CD4-positive, alpha-beta T cell (primary cell): Measurements from ENCODE around the gene DOCK8. TPM values are rescaled to one million over a fixed set of nuclear protein-coding genes. Genes with fewer than 3 reads are reported as not detected.
"Not testable (repeated sequence)": the region's sequence is repeated elsewhere in the genome, so short reads cannot be mapped to it uniquely, and the experiment has no call there.

Experiments used
- ATAC-seq: fragments of 200-7000 bp; cut with Tn5 transposase; one replicate; pipeline ENCODE4 v1.10.0; 2022; ENCODE audit warnings: mild to moderate bottlenecking; ENCODE audit not compliant: poor library complexity
- CTCF ChIA-PET: fragments of 350-600 bp; sonication (Branson Sonifier 250); formaldehyde crosslinking; loops from one replicate; lab custom pipeline; 2021; ENCODE audit warnings: antibody characterized with exemption, inconsistent platforms; lab: Charles Lee
- POLR2A ChIA-PET: fragments of 350-600 bp; sonication (Branson Sonifier 250); formaldehyde crosslinking; loops from one replicate; lab custom pipeline; 2021; ENCODE audit warnings: antibody characterized with exemption, inconsistent platforms; lab: Charles Lee
- DNase-seq, 14 experiments: peaks; one replicate each; pipeline ENCODE4 v3.0.0-alpha.2; 2013 to 2020; ENCODE audit warnings: mixed read lengths in 2 of 14
- H3K27ac ChIP-seq, 2 donors: one replicate each; pipeline versions ENCODE4 v1.5.1 to v1.7.0; 2013; ENCODE audit warnings: low read length in 2 of 2, low read depth in 1 of 2, mild to moderate bottlenecking in 1 of 2
- H3K27me3 ChIP-seq, 2 experiments: 1 replicate in 1 of 2; 2 replicates in 1 of 2; pipeline versions ENCODE4 v1.6.1 to v1.7.0; 2013; ENCODE audit warnings: low read length in 2 of 2, control low read depth in 1 of 2, mild to moderate bottlenecking in 1 of 2, moderate library complexity in 1 of 2; ENCODE audit not compliant: insufficient read depth in 2 of 2, control insufficient read depth in 1 of 2
- H3K36me3 ChIP-seq: one replicate; pipeline ENCODE4 v1.6.1; 2013; ENCODE audit warnings: low read length, control low read depth; ENCODE audit not compliant: insufficient read depth
- H3K4me1 ChIP-seq: one replicate; pipeline ENCODE4 v1.6.1; 2013; ENCODE audit warnings: low read length, control low read depth; ENCODE audit not compliant: insufficient read depth
- H3K4me3 ChIP-seq: one replicate; pipeline ENCODE4 v1.5.1; 2013; ENCODE audit warnings: mild to moderate bottlenecking, low read length, moderate library complexity
- H3K9me3 ChIP-seq, 2 experiments: 1 replicate in 1 of 2; 2 replicates in 1 of 2; pipeline versions ENCODE4 v1.6.1 to v1.7.0; 2013; ENCODE audit warnings: low read length in 2 of 2, mild to moderate bottlenecking in 2 of 2, control low read depth in 1 of 2, moderate library complexity in 1 of 2; ENCODE audit not compliant: control insufficient read depth in 1 of 2, insufficient read depth in 1 of 2
- H3K27ac Mint-ChIP-seq: one replicate; pipeline ENCODE4 v1.8.0; 2020; ENCODE audit warnings: mixed read lengths
- H3K27me3 Mint-ChIP-seq: one replicate; pipeline ENCODE4 v1.8.0; 2021; ENCODE audit warnings: mixed read lengths
- H3K36me3 Mint-ChIP-seq: one replicate; pipeline ENCODE4 v1.8.0; 2021; ENCODE audit warnings: low read depth, mixed read lengths
- H3K4me1 Mint-ChIP-seq: one replicate; pipeline ENCODE4 v1.8.0; 2021; ENCODE audit warnings: low read depth, mixed read lengths
- H3K4me3 Mint-ChIP-seq: one replicate; pipeline ENCODE4 v1.8.0; 2020; ENCODE audit warnings: mild to moderate bottlenecking, mixed read lengths
- H3K9me3 Mint-ChIP-seq: one replicate; pipeline ENCODE4 v1.8.0; 2020; ENCODE audit warnings: mixed read lengths
- CTCF ChIP-seq: fragments of 200-600 bp; IDR thresholded peaks from one replicate; pipeline ENCODE4 v1.8.0; 2022; ENCODE audit warnings: antibody characterized with exemption, mild to moderate bottlenecking
- intact Hi-C, 2 experiments: fragments of 100-400 bp; cut with DNase I in 1 of 2; cut with micrococcal nuclease in 1 of 2; formaldehyde crosslinking; loops; one replicate each; pipeline versions ENCODE4 v1.15.1 to v1.9.0; 2023 to 2025; cut with DNase I, micrococcal nuclease
- total RNA-seq, 174 experiments: library from RNA in 2 of 174; stranded (reverse) in 2 of 174; gene quantifications; one replicate each; pipeline ENCODE4 v1.2.3 and lab custom pipeline; 2021 to 2026

Gene DOCK8
- total RNA-seq, 2 experiments from 2014 or later: 123 to 126 TPM

- Mint-ChIP-seq H3K4me1 (peaks cover 5% of the 10 kb centered on the region), H3K27ac (no peak overlapping the region), H3K27me3 (peaks cover 9% of the 10 kb centered on the region), H3K4me3 (peak overlapping the region; percentile 89), H3K36me3 (no peaks in the 10 kb centered on the region), H3K9me3 (no peaks in the 10 kb centered on the region)
- ChIA-PET CTCF (interaction anchor here (1.1 to 1.8 kb wide), 7 partner anchors 56 to 85 kb away, joined by 3 to 14 read pairs (median 3); no protein-coding TSS in a partner anchor), POLR2A (interaction anchor here (2.6 to 3.7 kb wide), 2 partner anchors 57 to 62 kb away, joined by 13 to 36 read pairs; no protein-coding TSS in a partner anchor)
- H3K4me3 ChIP-seq: peak overlapping the region; percentile 73
- DNase-seq (no peak), ATAC-seq (no peak)
- no peak for TF ChIP-seq CTCF
- peak overlapping the region in 1 of 2 donors; percentile 23 for H3K27ac ChIP-seq
- no peaks in the 10 kb centered on the region for H3K36me3 ChIP-seq
- peaks cover 11% of the 10 kb centered on the region for H3K4me1 ChIP-seq
- H3K27me3 ChIP-seq: no peaks in the 10 kb centered on the region
- intact Hi-C loops: loop anchor here in 1 of 2 experiments (2.0 to 5.0 kb wide), 2 partner anchors 57 to 67 kb away; no protein-coding TSS in a partner anchor
- H3K9me3 ChIP-seq: no peaks in the 10 kb centered on the region
These were observed 1.0 kb downstream of the DOCK8 start for GRCh38 chr9:215631-216155.

- peaks cover 5% of the 10 kb centered on the region for H3K4me1 Mint-ChIP-seq
- H3K27me3 Mint-ChIP-seq: peaks cover 9% of the 10 kb centered on the region
- ChIA-PET POLR2A (interaction anchor here (3.7 kb wide), 1 partner anchor 56 kb away, joined by 36 read pairs; no protein-coding TSS in a partner anchor), CTCF (no interaction called here)
- H3K36me3 Mint-ChIP-seq: no peaks in the 10 kb centered on the region
- intact Hi-C loops: loop anchor here in 1 of 2 experiments (5.0 kb wide), 1 partner anchor 55 kb away; no protein-coding TSS in a partner anchor
- no peak overlapping the region for H3K27ac Mint-ChIP-seq
- no peaks in the 10 kb centered on the region for H3K36me3 ChIP-seq
- TF ChIP-seq CTCF: no peak
- no peaks in the 10 kb centered on the region for H3K9me3 Mint-ChIP-seq
- H3K27ac ChIP-seq: no peak overlapping the region
- H3K4me1 ChIP-seq: peaks cover 16% of the 10 kb centered on the region
- DNase-seq (no peak), ATAC-seq (no peak)
- no peaks in the 10 kb centered on the region for H3K9me3 ChIP-seq
- peak overlapping the region; percentile 57 for H3K4me3 Mint-ChIP-seq
- peak overlapping the region; percentile 73 for H3K4me3 ChIP-seq
- no peaks in the 10 kb centered on the region for H3K27me3 ChIP-seq
These were observed 2.2 kb downstream of the DOCK8 start for GRCh38 chr9:216866-217265.

GRCh38 chr9:217950-218349 is 3.3 kb downstream of the DOCK8 start:
- H3K27me3 Mint-ChIP-seq: peaks cover 15% of the 10 kb centered on the region
- intact Hi-C loops: loop anchor here in 1 of 2 experiments (5.0 kb wide), 1 partner anchor 54 kb away; no protein-coding TSS in a partner anchor
- CTCF ChIA-PET: no interaction called here
- H3K4me3 ChIP-seq: no peak overlapping the region
- POLR2A ChIA-PET: no interaction called here
- H3K27me3 ChIP-seq: no peaks in the 10 kb centered on the region
- ATAC-seq: no peak
- H3K36me3 ChIP-seq: no peaks in the 10 kb centered on the region
- no peak for DNase-seq
- H3K4me3 Mint-ChIP-seq: no peak overlapping the region
- H3K4me1 ChIP-seq: peaks cover 19% of the 10 kb centered on the region
- no peaks in the 10 kb centered on the region for H3K9me3 Mint-ChIP-seq
- no peaks in the 10 kb centered on the region for H3K36me3 Mint-ChIP-seq
- no peaks in the 10 kb centered on the region for H3K9me3 ChIP-seq
- H3K4me1 Mint-ChIP-seq: peaks cover 14% of the 10 kb centered on the region
- no peak overlapping the region for H3K27ac Mint-ChIP-seq
- TF ChIP-seq CTCF: no peak
- H3K27ac ChIP-seq: no peak overlapping the region

- H3K27ac ChIP-seq, DNase-seq, H3K36me3 Mint-ChIP-seq, H3K27ac Mint-ChIP-seq, H3K36me3 ChIP-seq, H3K27me3 ChIP-seq, H3K9me3 ChIP-seq, ATAC-seq, H3K4me3 Mint-ChIP-seq, CTCF ChIA-PET, H3K9me3 Mint-ChIP-seq, H3K4me3 ChIP-seq: not testable (repeated sequence)
- Mint-ChIP-seq H3K27me3 (peaks cover 15% of the 10 kb centered on the region), H3K4me1 (peaks cover 14% of the 10 kb centered on the region)
- peaks cover 17% of the 10 kb centered on the region for H3K4me1 ChIP-seq
- POLR2A ChIA-PET: interaction anchor here (0.8 to 1.1 kb wide), 2 partner anchors 53 to 59 kb away, joined by 3 to 4 read pairs; no protein-coding TSS in a partner anchor
- intact Hi-C loops: loop anchor here in 1 of 2 experiments (5.0 kb wide), 1 partner anchor 53 kb away; no protein-coding TSS in a partner anchor
These were observed 4.4 kb downstream of the DOCK8 start for GRCh38 chr9:219036-219435.
